NCI-H774 (cell line): ENCODE data around the gene GAS7.

ENCODE experiments used
- DNase-seq: peaks from one replicate; lab custom pipeline; 2025; lab: John Stamatoyannopoulos, UW

GAS7 gene

GRCh38 chr17:10200016-10200415 lies 1.6 kb upstream of the GAS7 start:
- no peak for DNase-seq

GRCh38 chr17:10197721-10198508 lies 491 bp downstream of the GAS7 start:
- DNase-seq: no peak

- DNase-seq: no peak
Observed at GRCh38 chr17:10197362-10197720, 1.1 kb downstream of the GAS7 start.

GRCh38 chr17:10196941-10197340 lies 1.5 kb downstream of the GAS7 start:
- no peak for DNase-seq

- no peak for DNase-seq
Observed at GRCh38 chr17:10196384-10196895, 2.0 kb downstream of the GAS7 start.

- no peak for DNase-seq
Observed at GRCh38 chr17:10195090-10195805, 3.2 kb downstream of the GAS7 start.

- no peak for DNase-seq
Observed at GRCh38 chr17:10193632-10194031, 4.8 kb downstream of the GAS7 start.

- DNase-seq: no peak
Observed at GRCh38 chr17:10192972-10193371, 5.4 kb downstream of the GAS7 start.

- DNase-seq: no peak
Observed at GRCh38 chr17:10192461-10192860, 5.9 kb downstream of the GAS7 start.

GRCh38 chr17:10187456-10187855 lies 10.9 kb downstream of the GAS7 start:
- DNase-seq: no peak

- DNase-seq: no peak
Observed at GRCh38 chr17:10186771-10187410, 11.5 kb downstream of the GAS7 start.

GRCh38 chr17:10183931-10184930 lies 14.2 kb downstream of the GAS7 start:
- no peak for DNase-seq

GRCh38 chr17:10182785-10183184 lies 15.6 kb downstream of the GAS7 start:
- DNase-seq: no peak

GRCh38 chr17:10178506-10178991 lies 19.9 kb downstream of the GAS7 start:
- DNase-seq: no peak

GRCh38 chr17:10177913-10178505 lies 20.4 kb downstream of the GAS7 start:
- DNase-seq: no peak

- DNase-seq: no peak
Observed at GRCh38 chr17:10177131-10177912, 21.1 kb downstream of the GAS7 start.

- DNase-seq: no peak
Observed at GRCh38 chr17:10173913-10174312, 24.5 kb downstream of the GAS7 start.

GRCh38 chr17:10172778-10173177 lies 25.6 kb downstream of the GAS7 start:
- DNase-seq: no peak

GRCh38 chr17:10172241-10172741 lies 26.1 kb downstream of the GAS7 start:
- no peak for DNase-seq

GRCh38 chr17:10171581-10171981 lies 26.8 kb downstream of the GAS7 start:
- DNase-seq: no peak
